Osteoblast (primary cell): Measurements from ENCODE around the gene ATRN. TPM values are rescaled to one million over a fixed set of nuclear protein-coding genes. Genes with fewer than 3 reads are reported as not detected.

Experiments used
- DNase-seq: peaks from one replicate; pipeline ENCODE4 v3.0.0; 2011; ENCODE audit warnings: low spot score, mixed read lengths; ENCODE audit not compliant: insufficient read length; ENCODE audit errors: missing footprints
- H2AFZ ChIP-seq: 2 replicates; pipeline ENCODE4 v1.6.0; 2011; ENCODE audit warnings: mild to moderate bottlenecking, low read length
- H3K27ac ChIP-seq: 2 replicates; pipeline ENCODE4 v1.5.1; 2011; ENCODE audit warnings: mild to moderate bottlenecking, low read depth, low read length, moderate library complexity
- H3K27me3 ChIP-seq: 2 replicates; pipeline ENCODE4 v1.6.0; 2012; ENCODE audit warnings: mild to moderate bottlenecking, control low read depth, inconsistent platforms, low read length, moderate library complexity; ENCODE audit not compliant: insufficient read depth
- H3K36me3 ChIP-seq: 2 replicates; pipeline ENCODE4 v1.5.1; 2011; ENCODE audit warnings: mild to moderate bottlenecking, low read length, control low read depth, moderate library complexity; ENCODE audit not compliant: insufficient read depth
- H3K4me1 ChIP-seq: 2 replicates; pipeline ENCODE4 v1.5.1; 2011; ENCODE audit warnings: mild to moderate bottlenecking, low read length, control low read depth, moderate library complexity; ENCODE audit not compliant: insufficient read depth
- H3K4me2 ChIP-seq: 2 replicates; pipeline ENCODE4 v1.6.0; 2011; ENCODE audit warnings: mild to moderate bottlenecking, low read length; ENCODE audit not compliant: insufficient read depth
- H3K4me3 ChIP-seq: fragments of 200-600 bp; sonication (generic); 3 replicates; pipeline ENCODE4 v1.5.1; 2012; ENCODE audit warnings: mild to moderate bottlenecking, low read length, inconsistent platforms; ENCODE audit not compliant: insufficient read depth
- H3K79me2 ChIP-seq: 2 replicates; pipeline ENCODE4 v1.6.0; 2012; ENCODE audit warnings: mild to moderate bottlenecking, low read length, control low read depth, inconsistent platforms; ENCODE audit not compliant: insufficient read depth
- H3K9me3 ChIP-seq: 2 replicates; pipeline ENCODE4 v1.5.1; 2011; ENCODE audit warnings: low read depth, low read length, control low read depth
- H4K20me1 ChIP-seq: 2 replicates; pipeline ENCODE4 v1.6.0; 2012; ENCODE audit warnings: mild to moderate bottlenecking, low read length, control low read depth; ENCODE audit not compliant: insufficient read depth
- total RNA-seq: library from RNA; depleted of rRNA; stranded (reverse); fragments of >200 nt; gene quantifications from 2 replicates; pipeline ENCODE4 v1.2.3, GENCODE V29; 2012
- TF ChIP-seq, protein P1 (sequence below): IDR thresholded peaks from 2 replicates; pipeline ENCODE4 v1.5.1; 2011; ENCODE audit warnings: mild to moderate bottlenecking, low read depth, low read length, moderate library complexity; ENCODE audit errors: extremely low read depth

The ATRN gene
- total RNA-seq, 1 donor = 48.1 TPM

DNA sequence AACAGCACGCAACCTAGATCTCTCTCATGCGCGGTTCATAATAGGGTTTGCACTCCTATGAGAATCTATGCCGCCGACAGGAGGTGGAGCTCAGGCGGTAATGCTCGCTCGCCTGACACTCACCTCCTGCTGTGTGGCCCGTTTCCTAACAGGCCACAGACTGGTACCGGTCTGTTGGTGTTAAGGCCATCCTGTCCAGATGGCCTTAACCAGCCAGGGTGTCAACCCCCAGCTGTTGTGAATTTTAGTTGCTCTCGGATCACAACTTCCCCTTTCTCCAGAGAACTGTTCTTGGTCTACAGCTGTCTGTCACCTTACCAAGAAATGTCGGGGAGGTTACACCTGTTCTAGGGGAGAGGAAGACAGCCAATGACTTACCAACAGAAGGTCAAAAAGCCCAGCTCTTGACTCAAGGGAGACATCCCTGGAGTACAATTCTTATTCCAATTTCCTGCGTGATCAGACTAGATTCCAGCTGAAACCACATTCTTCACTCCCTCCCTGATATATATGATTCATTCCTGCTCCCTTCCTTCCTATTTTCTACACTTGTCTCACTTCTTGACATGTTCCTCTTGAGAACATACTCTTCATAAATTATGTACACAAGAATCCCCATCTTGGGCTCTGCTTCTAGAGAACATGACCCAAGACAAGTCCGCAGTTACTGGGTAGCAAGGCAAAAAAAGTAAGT, 40.3 kb upstream of the ATRN start:
- H3K4me3 ChIP-seq = no peak overlapping the region
- H3K4me1 ChIP-seq = peaks cover 5% of the 10 kb centered on the region
- peak; percentile 72 for DNase-seq
- TF ChIP-seq, protein P1, sequence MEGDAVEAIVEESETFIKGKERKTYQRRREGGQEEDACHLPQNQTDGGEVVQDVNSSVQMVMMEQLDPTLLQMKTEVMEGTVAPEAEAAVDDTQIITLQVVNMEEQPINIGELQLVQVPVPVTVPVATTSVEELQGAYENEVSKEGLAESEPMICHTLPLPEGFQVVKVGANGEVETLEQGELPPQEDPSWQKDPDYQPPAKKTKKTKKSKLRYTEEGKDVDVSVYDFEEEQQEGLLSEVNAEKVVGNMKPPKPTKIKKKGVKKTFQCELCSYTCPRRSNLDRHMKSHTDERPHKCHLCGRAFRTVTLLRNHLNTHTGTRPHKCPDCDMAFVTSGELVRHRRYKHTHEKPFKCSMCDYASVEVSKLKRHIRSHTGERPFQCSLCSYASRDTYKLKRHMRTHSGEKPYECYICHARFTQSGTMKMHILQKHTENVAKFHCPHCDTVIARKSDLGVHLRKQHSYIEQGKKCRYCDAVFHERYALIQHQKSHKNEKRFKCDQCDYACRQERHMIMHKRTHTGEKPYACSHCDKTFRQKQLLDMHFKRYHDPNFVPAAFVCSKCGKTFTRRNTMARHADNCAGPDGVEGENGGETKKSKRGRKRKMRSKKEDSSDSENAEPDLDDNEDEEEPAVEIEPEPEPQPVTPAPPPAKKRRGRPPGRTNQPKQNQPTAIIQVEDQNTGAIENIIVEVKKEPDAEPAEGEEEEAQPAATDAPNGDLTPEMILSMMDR = no peak
- H3K9me3 ChIP-seq = no peaks in the 10 kb centered on the region
- no peaks in the 10 kb centered on the region for H3K36me3 ChIP-seq
- H3K27me3 ChIP-seq = peaks cover 3% of the 10 kb centered on the region
- no peak overlapping the region for H2AFZ ChIP-seq
- H3K4me2 ChIP-seq = no peak overlapping the region
- H3K79me2 ChIP-seq = no peaks in the 10 kb centered on the region
- H3K27ac ChIP-seq = no peak overlapping the region
- no peaks in the 10 kb centered on the region for H4K20me1 ChIP-seq

DNA sequence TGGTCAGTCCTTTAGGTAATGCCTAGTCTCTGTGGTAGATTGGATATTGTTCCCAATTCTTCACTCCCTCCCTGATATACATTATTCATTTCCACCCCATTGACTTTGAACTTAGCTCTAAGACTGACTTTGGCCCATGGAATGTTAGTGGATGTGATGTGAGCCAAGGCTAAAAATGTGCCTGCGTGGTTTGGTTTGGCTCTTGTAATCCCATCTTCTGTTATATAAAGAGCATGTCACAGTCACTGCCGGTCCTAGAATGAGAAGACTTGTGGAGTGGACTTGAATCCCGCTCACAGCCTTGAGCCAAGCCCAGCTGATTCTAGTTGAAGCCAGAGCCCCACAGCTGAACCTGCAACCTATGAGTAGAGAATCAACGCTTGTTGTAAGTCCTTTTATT, 39.7 kb upstream of the ATRN start:
- DNase-seq = peak; percentile 65
- Histone ChIP-seq H3K4me1 (peaks cover 5% of the 10 kb centered on the region), H3K4me2 (no peak overlapping the region), H3K27me3 (peaks cover 3% of the 10 kb centered on the region), H3K9me3 (no peaks in the 10 kb centered on the region), H3K36me3 (no peaks in the 10 kb centered on the region), H3K79me2 (no peaks in the 10 kb centered on the region), H4K20me1 (no peaks in the 10 kb centered on the region), H3K27ac (no peak overlapping the region), H3K4me3 (no peak overlapping the region), H2AFZ (no peak overlapping the region)
- TF ChIP-seq, protein P1 = no peak

DNA sequence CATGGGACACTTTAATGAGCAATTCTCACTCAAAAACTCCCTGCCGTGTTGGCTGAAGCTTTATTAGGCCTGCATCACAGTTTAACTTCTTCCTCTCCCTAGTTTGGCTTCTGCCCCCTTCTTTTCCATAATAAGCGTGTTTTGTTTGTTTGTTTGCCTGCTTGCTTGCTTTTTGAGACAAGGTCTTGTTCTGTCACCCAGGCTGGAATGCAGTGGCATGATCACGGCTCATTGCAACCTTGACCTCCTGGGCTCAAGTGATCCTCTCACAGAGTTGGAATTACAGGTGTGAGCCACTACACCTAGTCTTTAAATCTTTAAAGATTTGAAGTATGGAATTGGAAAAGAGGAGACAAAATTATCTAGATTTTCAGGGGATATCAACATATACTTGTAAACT, 38.0 kb upstream of the ATRN start:
- no peaks in the 10 kb centered on the region for H3K79me2 ChIP-seq
- no peak overlapping the region for H3K27ac ChIP-seq
- DNase-seq = no peak
- H3K4me1 ChIP-seq = peaks cover 5% of the 10 kb centered on the region
- no peaks in the 10 kb centered on the region for H3K9me3 ChIP-seq
- H3K4me2 ChIP-seq = no peak overlapping the region
- TF ChIP-seq, protein P1 = no peak
- no peak overlapping the region for H2AFZ ChIP-seq
- no peaks in the 10 kb centered on the region for H3K36me3 ChIP-seq
- H3K4me3 ChIP-seq = no peak overlapping the region
- H4K20me1 ChIP-seq = no peaks in the 10 kb centered on the region
- peaks cover 3% of the 10 kb centered on the region for H3K27me3 ChIP-seq

DNA sequence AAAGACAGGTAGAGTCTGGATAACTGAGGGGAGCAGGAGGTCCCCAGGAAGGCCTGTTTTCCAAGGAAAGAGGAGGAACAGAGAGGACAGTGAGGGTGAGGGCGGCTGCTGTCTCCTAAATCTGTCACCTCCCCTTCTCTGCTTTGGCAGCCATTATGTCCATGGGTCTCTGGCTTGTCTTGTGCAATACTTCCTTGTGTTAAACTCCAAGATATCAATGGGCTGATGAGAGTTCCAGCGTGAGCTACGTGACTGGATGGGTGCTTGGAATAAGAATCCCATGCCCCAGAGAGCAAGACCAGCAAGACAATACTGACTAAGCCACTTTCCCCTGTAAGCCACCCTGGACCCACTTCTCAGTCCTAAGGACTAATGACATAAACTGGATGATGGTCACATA, 37.1 kb upstream of the ATRN start:
- H3K9me3 ChIP-seq = no peaks in the 10 kb centered on the region
- TF ChIP-seq, protein P1 = no peak
- DNase-seq = no peak
- peaks cover 5% of the 10 kb centered on the region for H3K4me1 ChIP-seq
- H4K20me1 ChIP-seq = no peaks in the 10 kb centered on the region
- no peak overlapping the region for H3K4me2 ChIP-seq
- H3K79me2 ChIP-seq = no peaks in the 10 kb centered on the region
- H3K27me3 ChIP-seq = peaks cover 3% of the 10 kb centered on the region
- no peak overlapping the region for H3K4me3 ChIP-seq
- no peak overlapping the region for H3K27ac ChIP-seq
- H2AFZ ChIP-seq = no peak overlapping the region
- no peaks in the 10 kb centered on the region for H3K36me3 ChIP-seq
